ENCODE data around the gene SPRY4.

The SPRY4 gene

DNA sequence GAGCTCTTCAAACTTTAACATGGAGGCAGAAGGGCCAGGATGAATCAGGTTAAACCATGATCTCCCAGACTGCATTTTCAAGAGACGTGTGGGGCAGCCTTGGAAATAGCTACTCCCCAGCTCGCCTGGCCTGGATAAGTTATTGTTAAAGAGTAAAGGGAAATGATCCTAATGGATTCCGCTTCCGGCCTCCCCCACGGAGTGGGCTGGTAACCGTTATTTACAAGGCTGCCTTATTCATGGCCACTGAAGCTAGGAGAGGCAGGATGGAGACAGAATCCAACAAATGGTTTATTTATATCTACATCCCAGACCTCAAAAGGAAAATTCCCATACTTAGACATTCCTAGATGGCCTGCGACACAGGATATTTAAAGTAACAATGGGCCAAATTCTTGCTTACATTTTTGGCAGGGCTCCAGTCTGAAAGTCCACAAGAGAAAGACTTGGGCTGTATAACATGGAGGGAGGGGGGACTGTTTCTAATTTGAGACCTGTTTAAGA is 27.9 kb downstream of the SPRY4 start:
- no peak for TF ChIP-seq POLR2A (IDR thresholded peaks at IDR 0.05; ENCODE audit: low read depth, low read length)
- no peak for TF ChIP-seq TAF1 (IDR thresholded peaks at IDR 0.05; ENCODE audit: borderline replicate concordance, low read depth, low read length)
- no peak for TF ChIP-seq POLR2AphosphoS5 (IDR thresholded peaks at IDR 0.05; ENCODE audit: low read depth, low read length)
- FAIRE-seq: no peak
- no peak for DNase-seq (ENCODE audit: insufficient read length)

DNA sequence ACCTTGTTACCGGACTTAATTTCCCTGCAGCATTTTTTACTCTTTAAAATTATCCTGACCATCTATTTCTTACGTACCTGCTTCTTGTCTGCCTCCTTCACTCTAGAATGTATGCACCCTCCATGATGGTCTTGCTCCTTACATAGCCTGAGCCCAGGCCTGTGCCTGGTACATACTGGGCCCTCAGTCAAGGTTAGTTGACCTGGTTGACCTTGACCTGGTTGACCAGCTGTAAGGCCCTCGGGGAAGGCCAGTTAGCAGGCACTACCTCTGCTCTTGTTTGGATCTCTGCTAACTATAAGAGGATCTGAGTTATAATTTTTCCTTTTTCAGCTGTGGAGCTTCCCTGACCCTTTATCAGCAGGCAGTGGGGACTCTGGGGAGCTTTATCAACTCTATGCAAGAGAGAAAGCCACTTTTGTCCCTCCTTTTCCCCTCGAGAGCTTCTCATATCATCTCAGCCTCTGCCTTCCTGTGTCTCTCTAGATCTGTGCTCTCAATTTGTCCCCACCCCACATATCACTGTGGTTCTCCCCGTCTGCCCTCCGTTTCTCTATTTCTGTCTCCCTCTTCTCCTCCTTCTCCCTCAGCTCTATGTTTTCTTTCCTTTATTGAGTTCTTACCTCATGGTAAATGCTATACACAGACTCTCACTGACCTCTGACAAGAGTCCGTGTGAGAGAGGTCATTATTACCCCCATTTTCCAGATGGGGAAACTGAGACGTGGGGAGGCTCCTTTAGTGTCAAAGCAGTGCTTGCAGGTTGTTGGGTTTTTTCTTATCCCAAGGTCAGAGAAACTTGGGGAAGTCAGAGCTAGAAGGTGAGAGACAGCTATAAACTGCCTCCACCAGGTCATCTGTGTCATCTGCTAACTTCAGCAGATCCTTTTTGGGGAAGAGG is 28.6 kb downstream of the SPRY4 start:
- DNase-seq (ENCODE audit: insufficient read length) (no peak), FAIRE-seq (no peak)
- TF ChIP-seq TAF1 (IDR thresholded peaks at IDR 0.05; ENCODE audit: borderline replicate concordance, low read depth, low read length) (no peak), POLR2A (IDR thresholded peaks at IDR 0.05; ENCODE audit: low read depth, low read length) (no peak), POLR2AphosphoS5 (IDR thresholded peaks at IDR 0.05; ENCODE audit: low read depth, low read length) (no peak)

DNA sequence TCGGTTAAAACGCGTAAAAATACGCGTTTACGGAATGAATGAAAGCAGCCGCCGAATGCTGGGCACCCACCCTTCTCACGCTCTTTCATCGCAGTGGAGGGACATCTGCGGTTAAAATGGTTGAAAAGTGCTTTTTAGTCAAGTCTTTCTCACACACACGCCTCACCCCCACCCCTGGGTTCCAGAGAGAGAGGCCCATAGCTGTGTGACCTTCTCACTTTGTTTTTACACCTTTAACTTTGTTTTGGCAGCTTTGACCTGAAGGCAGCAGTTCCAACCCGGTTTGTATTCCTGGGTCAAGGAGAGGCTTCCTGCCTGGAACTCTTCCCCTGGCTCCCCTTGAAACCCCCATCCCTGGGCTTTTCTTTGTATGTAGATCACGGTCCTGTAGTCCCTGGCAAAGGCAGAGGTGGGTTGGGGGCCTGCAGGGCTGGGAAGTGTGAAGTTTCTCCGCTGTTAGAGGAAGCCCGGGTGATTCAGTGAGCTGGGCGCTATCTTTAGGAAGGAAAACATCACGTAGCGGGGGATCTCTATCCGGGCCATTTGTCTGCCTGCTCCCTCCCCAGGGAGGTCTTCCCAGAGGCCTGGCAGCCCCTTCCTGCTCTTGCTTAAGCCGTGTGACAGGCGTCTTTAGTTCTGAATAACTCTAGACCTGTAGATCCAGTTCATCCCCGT is 29.6 kb downstream of the SPRY4 start:
- FAIRE-seq: no peak
- no peak for DNase-seq (ENCODE audit: insufficient read length)

DNA sequence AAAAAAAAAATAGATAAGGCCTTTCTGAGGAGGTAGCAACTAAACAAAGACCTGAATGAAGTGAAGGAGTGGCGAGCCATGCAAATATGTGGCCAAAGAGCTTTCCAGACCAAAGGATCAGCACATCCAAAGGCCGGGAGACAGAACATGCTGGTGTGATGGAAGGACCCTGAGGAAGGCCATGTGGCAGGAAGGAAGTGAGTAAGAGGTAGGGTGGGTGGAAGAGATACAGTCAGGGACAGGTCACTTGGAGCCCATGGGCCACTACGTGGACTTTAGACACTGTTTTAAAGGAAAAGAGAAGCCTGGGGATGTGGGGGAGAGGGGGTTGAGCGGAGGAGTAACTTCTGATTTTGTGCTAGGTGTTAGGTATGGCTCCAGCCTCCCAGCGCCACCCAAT is 31.3 kb downstream of the SPRY4 start:
- DNase-seq (ENCODE audit: insufficient read length): no peak
- FAIRE-seq: no peak
- TF ChIP-seq POLR2A (IDR thresholded peaks at IDR 0.05; ENCODE audit: low read depth, low read length): no peak
- TF ChIP-seq TAF1 (IDR thresholded peaks at IDR 0.05; ENCODE audit: borderline replicate concordance, low read depth, low read length): no peak
- no peak for TF ChIP-seq POLR2AphosphoS5 (IDR thresholded peaks at IDR 0.05; ENCODE audit: low read depth, low read length)

More for the DNA sequence above, 29.6 kb downstream of the SPRY4 start:
- TF ChIP-seq POLR2AphosphoS5 (IDR thresholded peaks at IDR 0.05; ENCODE audit: low read depth, low read length) (no peak), TAF1 (IDR thresholded peaks at IDR 0.05; ENCODE audit: borderline replicate concordance, low read depth, low read length) (no peak), POLR2A (IDR thresholded peaks at IDR 0.05; ENCODE audit: low read depth, low read length) (no peak)

DNA sequence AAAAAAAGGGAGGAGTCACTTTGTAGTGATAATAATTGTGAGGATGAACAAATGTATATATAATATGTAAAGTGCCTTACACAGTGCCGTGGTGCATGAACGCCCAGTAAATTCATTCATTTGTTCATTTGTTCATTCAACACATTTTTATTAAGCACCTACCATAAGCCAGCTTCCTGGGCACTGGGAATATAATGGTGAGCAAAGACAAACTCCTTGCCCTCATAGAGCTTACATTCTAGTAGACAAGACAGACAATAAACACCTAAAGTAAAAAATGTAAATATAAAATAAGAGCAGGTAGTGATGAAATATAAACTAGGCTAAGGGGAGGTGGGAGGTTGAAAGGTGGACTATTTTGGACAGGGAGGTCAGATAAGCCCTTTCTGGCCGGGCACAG is 32.0 kb downstream of the SPRY4 start:
- DNase-seq (ENCODE audit: insufficient read length) (no peak), FAIRE-seq (no peak)
- no peak for TF ChIP-seq TAF1 (IDR thresholded peaks at IDR 0.05; ENCODE audit: borderline replicate concordance, low read depth, low read length)
- TF ChIP-seq POLR2A (IDR thresholded peaks at IDR 0.05; ENCODE audit: low read depth, low read length): no peak
- TF ChIP-seq POLR2AphosphoS5 (IDR thresholded peaks at IDR 0.05; ENCODE audit: low read depth, low read length): no peak

DNA sequence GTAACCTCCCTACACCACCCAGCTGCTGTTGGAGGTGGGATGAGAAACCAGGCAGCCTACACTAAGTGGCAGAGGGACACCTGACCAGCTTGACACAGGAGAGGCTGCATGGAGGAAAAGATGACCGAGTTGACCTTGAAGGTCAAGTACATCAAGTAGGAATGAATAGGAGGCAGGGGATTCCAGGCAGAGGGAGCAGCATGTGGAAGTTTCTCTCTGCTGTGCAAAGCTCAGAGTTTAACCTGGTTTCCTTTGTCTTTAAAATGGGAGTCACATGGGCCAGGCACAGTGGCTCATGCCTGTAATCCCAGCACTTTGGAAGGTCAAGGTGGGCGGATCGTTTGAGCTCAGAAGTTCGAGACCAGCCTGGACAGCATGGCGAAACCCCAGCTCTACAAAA is 32.6 kb downstream of the SPRY4 start:
- FAIRE-seq (no peak), DNase-seq (ENCODE audit: insufficient read length) (no peak)
- no peak for TF ChIP-seq POLR2A (IDR thresholded peaks at IDR 0.05; ENCODE audit: low read depth, low read length)
- no peak for TF ChIP-seq POLR2AphosphoS5 (IDR thresholded peaks at IDR 0.05; ENCODE audit: low read depth, low read length)
- TF ChIP-seq TAF1 (IDR thresholded peaks at IDR 0.05; ENCODE audit: borderline replicate concordance, low read depth, low read length): no peak

DNA sequence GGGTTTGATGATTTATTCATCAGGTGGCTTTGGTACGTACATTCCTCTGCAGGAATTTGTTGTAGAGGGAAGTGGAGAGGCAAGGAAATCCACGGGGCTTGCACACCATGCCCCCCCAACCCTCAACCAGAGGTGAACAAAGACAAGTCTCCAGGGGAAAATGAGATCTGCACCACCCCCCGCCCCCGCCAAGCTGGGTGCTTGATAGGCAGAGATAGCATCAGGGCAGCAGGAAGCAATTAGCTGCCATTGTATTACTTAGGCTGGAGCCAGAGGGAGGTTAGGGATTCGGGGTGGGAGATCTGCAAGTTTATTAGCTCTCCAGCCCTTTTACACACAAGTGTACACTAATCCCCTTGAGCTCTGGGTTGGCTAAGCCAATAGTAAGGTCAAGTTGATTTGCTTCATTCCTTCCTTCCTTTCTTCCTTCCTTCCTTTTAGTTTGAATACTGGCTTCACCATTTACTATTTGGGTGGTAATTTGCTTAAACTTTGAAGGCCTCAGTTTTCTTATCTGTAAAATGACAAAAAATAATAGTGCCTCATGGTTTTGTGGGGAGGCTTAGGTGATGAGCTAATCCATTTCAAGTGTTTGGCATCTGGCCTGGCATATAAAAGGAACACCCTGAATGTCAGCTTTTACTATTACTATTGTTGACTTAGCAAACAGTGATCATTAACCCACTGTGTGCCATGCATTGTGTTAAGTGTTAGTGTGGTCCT is 34.1 kb downstream of the SPRY4 start:
- DNase-seq (ENCODE audit: insufficient read length): no peak
- no peak for FAIRE-seq
- TF ChIP-seq TAF1 (IDR thresholded peaks at IDR 0.05; ENCODE audit: borderline replicate concordance, low read depth, low read length) (no peak), POLR2A (IDR thresholded peaks at IDR 0.05; ENCODE audit: low read depth, low read length) (no peak), POLR2AphosphoS5 (IDR thresholded peaks at IDR 0.05; ENCODE audit: low read depth, low read length) (no peak)

DNA sequence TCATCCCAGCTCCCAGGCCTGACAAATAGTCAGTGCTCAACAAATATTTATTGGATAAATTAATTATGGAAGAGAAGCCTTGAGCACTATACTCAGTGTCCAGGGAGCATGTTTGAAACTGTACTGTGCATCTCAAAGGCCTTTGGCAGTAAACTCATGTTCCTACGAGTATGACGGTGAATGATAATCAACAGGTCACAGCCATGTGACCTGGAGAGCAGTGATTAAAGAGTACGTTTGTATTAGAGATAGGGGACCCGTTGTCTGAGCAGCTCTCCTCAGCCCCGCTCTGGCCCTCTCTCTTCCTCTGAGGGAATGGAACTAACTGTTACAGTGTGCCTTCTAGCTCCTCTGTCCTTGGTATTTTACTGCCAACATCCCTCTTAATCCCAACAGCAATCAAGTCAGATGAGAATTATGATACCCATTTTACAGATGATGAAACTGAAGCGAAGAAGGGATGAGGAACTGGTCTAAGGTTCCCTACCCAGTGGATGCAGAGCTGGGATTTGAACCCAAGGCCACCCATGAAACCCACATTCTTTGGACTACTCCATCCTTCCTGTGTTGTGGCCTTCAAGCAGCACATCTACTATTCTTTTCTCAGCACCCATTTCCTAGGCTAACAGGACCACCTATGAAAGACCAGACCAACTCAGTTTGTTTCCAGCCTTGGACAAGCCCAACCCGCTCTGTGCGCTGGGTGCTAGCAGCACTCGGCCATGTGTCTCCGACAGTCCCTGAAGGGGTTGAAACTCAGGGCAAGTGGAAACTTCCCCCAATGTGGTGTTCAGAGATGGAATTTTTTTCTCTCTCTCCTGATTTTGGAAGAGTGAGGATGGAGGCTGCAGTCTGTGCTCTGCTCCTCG is 34.9 kb downstream of the SPRY4 start:
- TF ChIP-seq TAF1 (IDR thresholded peaks at IDR 0.05; ENCODE audit: borderline replicate concordance, low read depth, low read length) (no peak), POLR2AphosphoS5 (IDR thresholded peaks at IDR 0.05; ENCODE audit: low read depth, low read length) (no peak), POLR2A (IDR thresholded peaks at IDR 0.05; ENCODE audit: low read depth, low read length) (no peak)
- FAIRE-seq (no peak), DNase-seq (ENCODE audit: insufficient read length) (no peak)

DNA sequence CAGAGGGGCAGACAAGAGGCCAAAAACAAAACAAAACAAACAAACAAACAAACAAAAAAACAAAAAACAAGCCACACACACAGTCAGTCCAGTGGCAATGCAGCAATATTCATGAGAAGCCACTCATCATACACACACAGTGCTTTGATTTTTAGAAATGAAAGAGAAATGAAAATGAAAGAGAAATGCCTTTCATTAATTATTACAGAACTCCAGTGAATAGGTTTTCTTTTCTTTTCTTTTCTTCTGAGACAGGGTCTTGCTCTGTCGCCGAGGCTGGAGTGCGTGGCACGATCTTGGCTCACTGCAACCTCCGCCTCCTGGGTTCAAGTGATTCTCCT is 36.9 kb downstream of the SPRY4 start:
- FAIRE-seq (no peak), DNase-seq (ENCODE audit: insufficient read length) (no peak)
- TF ChIP-seq POLR2AphosphoS5 (IDR thresholded peaks at IDR 0.05; ENCODE audit: low read depth, low read length): no peak
- TF ChIP-seq POLR2A (IDR thresholded peaks at IDR 0.05; ENCODE audit: low read depth, low read length): no peak
- no peak for TF ChIP-seq TAF1 (IDR thresholded peaks at IDR 0.05; ENCODE audit: borderline replicate concordance, low read depth, low read length)

DNA sequence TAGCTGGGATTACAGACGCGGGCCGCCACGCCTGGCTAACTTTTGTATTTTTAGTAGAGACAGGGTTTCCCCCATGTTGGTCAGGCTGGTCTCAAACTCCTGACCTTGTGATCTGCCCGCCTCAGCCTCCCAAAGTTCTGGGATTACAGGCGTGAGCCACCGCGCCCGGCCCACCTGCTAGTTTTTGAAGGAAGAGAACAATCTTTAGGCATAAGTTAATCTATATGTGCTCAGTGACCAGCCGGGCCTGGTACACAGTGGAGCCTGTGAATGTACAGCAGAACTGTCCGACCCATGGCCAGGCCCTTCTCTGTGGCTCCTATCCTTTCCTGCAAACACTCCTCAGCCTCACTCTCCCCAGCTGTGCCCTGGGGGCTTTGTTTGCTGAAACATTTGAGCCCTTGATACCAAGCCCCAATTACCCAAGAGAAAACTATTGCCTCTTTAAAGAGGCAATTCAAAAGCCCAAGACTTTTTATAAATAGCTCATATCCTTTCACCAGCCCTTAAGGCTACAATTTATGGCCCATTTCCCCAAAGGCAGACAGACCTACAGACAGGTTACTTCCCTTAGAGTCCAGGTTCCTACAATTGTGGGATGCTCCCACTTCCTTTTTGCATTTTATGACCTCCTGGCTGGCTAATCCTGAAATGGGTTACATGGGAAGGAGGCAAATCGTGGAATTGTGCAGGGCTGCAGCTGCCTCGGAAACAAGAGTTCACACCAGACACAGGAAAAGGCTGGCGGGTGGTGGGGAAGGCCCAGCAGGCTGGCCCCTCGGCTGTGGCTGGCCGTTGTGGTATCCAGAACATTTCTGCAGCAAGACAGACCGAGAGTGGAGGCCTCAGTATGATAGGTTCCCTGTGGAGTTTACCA is 37.5 kb downstream of the SPRY4 start:
- TF ChIP-seq POLR2AphosphoS5 (IDR thresholded peaks at IDR 0.05; ENCODE audit: low read depth, low read length): no peak
- TF ChIP-seq TAF1 (IDR thresholded peaks at IDR 0.05; ENCODE audit: borderline replicate concordance, low read depth, low read length): no peak
- no peak for TF ChIP-seq POLR2A (IDR thresholded peaks at IDR 0.05; ENCODE audit: low read depth, low read length)
- DNase-seq (ENCODE audit: insufficient read length): no peak
- FAIRE-seq: no peak

Measured in GM12892 (cell line).